HepG2 (cell line): ENCODE data around the gene TXN2. TPM values are rescaled to one million over a fixed set of nuclear protein-coding genes. Genes with fewer than 3 reads are reported as not detected.
A peak's percentile ranks its signal among the peaks of the same experiment; 100 is the strongest.

Experiments used
- ATAC-seq: fragments of 200-7000 bp; cut with Tn5 transposase; 3 replicates; pipeline ENCODE4 v1.9.1; 2020; ENCODE audit warnings: mild to moderate bottlenecking, moderate library complexity
- BruUV-seq: library from RNA; stranded (reverse); fragments of 400-500 nt; replicated peaks from 2 replicates; lab custom pipeline; 2021; lab: Mats Ljungman, UMichigan
- CTCF ChIA-PET: fragments of 300-600 bp; formaldehyde crosslinking; extraction: SDS; loops from one replicate; lab custom pipeline; 2021; ENCODE audit warnings: low total read pairs, inconsistent platforms, low intra/inter-chr PET ratio; lab: Yijun Ruan, JAX
- POLR2A ChIA-PET: fragments of 350-600 bp; sonication (Branson Sonifier 250); formaldehyde crosslinking; loops from one replicate; lab custom pipeline; 2020; ENCODE audit warnings: antibody characterized with exemption, inconsistent platforms; lab: Yijun Ruan, JAX
- DNase-seq: peaks from one replicate; pipeline ENCODE4 v3.0.0-alpha.2; 2015; ENCODE audit warnings: low spot score
- FAIRE-seq: peaks from 3 replicates; lab custom pipeline; 2011; peaks lifted over from hg19 to GRCh38; lab: Jason Lieb, UNC
- H2AFZ ChIP-seq: one replicate; pipeline ENCODE4 v1.6.1; 2011; ENCODE audit warnings: low read length, inconsistent platforms
- H3K27ac ChIP-seq: fragments of 300-600 bp; 3 replicates; pipeline ENCODE4 v1.8.0; 2011; ENCODE audit warnings: mixed run types, mild to moderate bottlenecking, mixed read lengths, low read length, inconsistent platforms; ENCODE audit not compliant: insufficient read depth; ENCODE audit errors: extremely low read length
- H3K27me3 ChIP-seq, 2 experiments: fragments of 200-600 bp in 1 of 2; 2 replicates in 1 of 2; 3 replicates in 1 of 2; pipeline versions ENCODE4 v1.6.0 to v1.8.0; 2011; ENCODE audit warnings: low read length in 2 of 2, mild to moderate bottlenecking in 2 of 2, moderate library complexity in 2 of 2, inconsistent platforms in 1 of 2; ENCODE audit not compliant: insufficient read depth in 2 of 2, control insufficient read depth in 1 of 2
- H3K36me3 ChIP-seq, 2 experiments: fragments of 200-600 bp in 1 of 2; replicated peaks in 1 of 2; 2 replicates in 1 of 2; 3 replicates in 1 of 2; pipeline versions ENCODE4 v1.5.1 to v1.8.0; 2011; ENCODE audit warnings: low read length in 2 of 2, inconsistent platforms in 1 of 2; ENCODE audit not compliant: insufficient read depth in 2 of 2, control insufficient read depth in 1 of 2
- H3K4me1 ChIP-seq: 2 replicates; pipeline ENCODE4 v1.5.1; 2012; ENCODE audit warnings: low read length, inconsistent platforms; ENCODE audit not compliant: insufficient read depth
- H3K4me2 ChIP-seq: 2 replicates; pipeline ENCODE4 v1.6.0; 2011; ENCODE audit warnings: low read depth, low read length, inconsistent platforms
- H3K4me3 ChIP-seq, 3 experiments: fragments of 200-600 bp in 1 of 3; sonication (generic), shearing (Covaris generic) in 1 of 3; replicated peaks in 1 of 3; 2 replicates each; pipeline ENCODE4 v1.5.1; 2011 to 2016; ENCODE audit warnings: low read length in 3 of 3, inconsistent platforms in 2 of 3, low read depth in 2 of 3, mild to moderate bottlenecking in 2 of 3, control low read depth in 1 of 3, mixed read lengths in 1 of 3; ENCODE audit not compliant: insufficient read depth in 1 of 3
- H3K79me2 ChIP-seq: one replicate; pipeline ENCODE4 v1.6.1; 2011; ENCODE audit warnings: low read length, inconsistent platforms; ENCODE audit not compliant: insufficient read depth
- H3K9ac ChIP-seq: 2 replicates; pipeline ENCODE4 v1.6.0; 2011; ENCODE audit warnings: mild to moderate bottlenecking, low read depth, low read length, inconsistent platforms; ENCODE audit not compliant: insufficient read depth
- H3K9me3 ChIP-seq: 2 replicates; pipeline ENCODE4 v1.5.1; 2012; ENCODE audit warnings: mild to moderate bottlenecking, low read length
- H4K20me1 ChIP-seq: 2 replicates; pipeline ENCODE4 v1.6.0; 2011; ENCODE audit warnings: inconsistent platforms, mild to moderate bottlenecking, low read length, moderate library complexity; ENCODE audit not compliant: insufficient read depth
- AGO2 ChIP-seq: fragments of 200-400 bp; formaldehyde crosslinking; optimal IDR thresholded peaks from 2 replicates; pipeline ENCODE3; 2017; ENCODE audit warnings: mild to moderate bottlenecking, low read depth, low read length, moderate library complexity
- ATM ChIP-seq: fragments of 450-650 bp; IDR thresholded peaks from 2 replicates; pipeline ENCODE4 v1.7.1; 2017; ENCODE audit warnings: mild to moderate bottlenecking, borderline replicate concordance
- BCLAF1 ChIP-seq: fragments of 450-650 bp; IDR thresholded peaks from 2 replicates; pipeline ENCODE4 v1.6.1; 2017; ENCODE audit warnings: mild to moderate bottlenecking
- DNMT1 ChIP-seq: sonication (generic); formaldehyde crosslinking; IDR thresholded peaks from 2 replicates; pipeline ENCODE4 v1.5.1; 2020; ENCODE audit warnings: mild to moderate bottlenecking, missing genetic modification reagents
- E2F5 ChIP-seq: sonication (generic); formaldehyde crosslinking; conservative IDR thresholded peaks from 2 replicates; pipeline ENCODE4 v1.4.0; 2020; ENCODE audit warnings: missing genetic modification reagents
- MEF2D ChIP-seq: sonication (generic); formaldehyde crosslinking; IDR thresholded peaks from 2 replicates; pipeline ENCODE4 v1.5.1; 2020; ENCODE audit warnings: mild to moderate bottlenecking, missing genetic modification reagents
- MTA1 ChIP-seq: sonication (generic); formaldehyde crosslinking; IDR thresholded peaks from 2 replicates; pipeline ENCODE4 v1.4.0; 2020; ENCODE audit warnings: missing genetic modification reagents, mild to moderate bottlenecking, borderline replicate concordance
- PAF1 ChIP-seq: IDR thresholded peaks from 2 replicates; pipeline ENCODE4 v1.6.1; 2016; ENCODE audit warnings: missing genetic modification reagents, missing compliant biosample characterization
- PAWR ChIP-seq: sonication (generic); formaldehyde crosslinking; IDR thresholded peaks from 2 replicates; pipeline ENCODE4 v1.4.0; 2020; ENCODE audit warnings: missing genetic modification reagents, mild to moderate bottlenecking, borderline replicate concordance
- PHF21A ChIP-seq: sonication (generic); formaldehyde crosslinking; IDR thresholded peaks from 2 replicates; pipeline ENCODE4 v1.5.0; 2020; ENCODE audit warnings: mild to moderate bottlenecking, missing genetic modification reagents
- RAD51 ChIP-seq: fragments of 450-650 bp; IDR thresholded peaks from 2 replicates; pipeline ENCODE4 v1.6.1; 2016; ENCODE audit warnings: borderline replicate concordance
- SMARCE1 ChIP-seq: fragments of 450-650 bp; IDR thresholded peaks from 2 replicates; pipeline ENCODE4 v1.6.1; 2017; ENCODE audit warnings: borderline replicate concordance
- TAF1 ChIP-seq: sonication (generic); formaldehyde crosslinking; IDR thresholded peaks from 2 replicates; pipeline ENCODE4 v1.4.0; 2020; ENCODE audit warnings: missing genetic modification reagents
- ZNF343 ChIP-seq: sonication (generic); formaldehyde crosslinking; IDR thresholded peaks from 2 replicates; pipeline ENCODE4 v1.4.0; 2020; ENCODE audit warnings: mild to moderate bottlenecking, missing genetic modification reagents
- ZNF414 ChIP-seq: sonication (generic); formaldehyde crosslinking; IDR thresholded peaks from 2 replicates; pipeline ENCODE4 v1.5.0; 2020; ENCODE audit warnings: missing genetic modification reagents
- ZNF441 ChIP-seq: sonication (generic); formaldehyde crosslinking; IDR thresholded peaks from 2 replicates; pipeline ENCODE4 v1.7.0; 2021; ENCODE audit warnings: missing genetic modification reagents, borderline replicate concordance
- ZNF510 ChIP-seq: sonication (generic); formaldehyde crosslinking; IDR thresholded peaks from 2 replicates; pipeline ENCODE4 v1.4.0; 2020; ENCODE audit warnings: low read depth, mild to moderate bottlenecking, missing genetic modification reagents
- ZNF580 ChIP-seq: IDR thresholded peaks from 2 replicates; pipeline ENCODE4 v1.6.1; 2016; ENCODE audit warnings: low read depth, borderline replicate concordance
- WGBS: methylation state at CpG from one replicate; pipeline ENCODE4 v1.1.6; 2017; ENCODE audit warnings: low lambda C conversion rate; 5-methylcytosine and 5-hydroxymethylcytosine counted together
- in situ Hi-C: cut with HindIII; loops from 2 replicates; pipeline ENCODE4 v1.10.0; 2017; ENCODE audit warnings: low pct_unique_long_range_greater_than_20kb; ENCODE audit not compliant: extremely low pct_ligation_motif_present
- intact Hi-C: fragments of 100-400 bp; cut with micrococcal nuclease; formaldehyde crosslinking; loops from one replicate; pipeline ENCODE4 v1.10.0; 2022; ENCODE audit not compliant: unreplicated experiment
- polyA plus RNA-seq, 8 experiments: library from polyadenylated mRNA; depleted of rRNA in 3 of 8; stranded (reverse) in 7 of 8; unstranded in 1 of 8; fragments of >200 nt; fragmentation: Illumina TruSeq in 4 of 8; extraction: Trizol in 4 of 8; gene quantifications; 2 replicates each; pipeline versions ENCODE4 v1.2.1 to v1.2.3, GENCODE V29; 2011 to 2016; ENCODE audit warnings: low read depth in 4 of 8, missing spikeins in 1 of 8, mixed read lengths in 1 of 8; ENCODE audit not compliant: insufficient read depth in 1 of 8
- total RNA-seq, 5 experiments: library from RNA; depleted of rRNA; stranded (reverse); fragments of >200 nt; fragmentation: Illumina TruSeq; extraction: Trizol; gene quantifications; 2 replicates each; pipeline ENCODE4 v1.2.3, GENCODE V29; 2016; ENCODE audit warnings: low read depth in 1 of 5

TXN2 gene
- total and polyA plus RNA-seq, 2 of the 13 experiments (the other 11 are each of a cell fraction or from before 2014, with no cell fraction given) = 41.4 to 109 TPM

GRCh38 chr22:36419177-36419911 is 62.1 kb downstream of the TXN2 start:
- FAIRE-seq (peak; percentile 99), DNase-seq (peak; percentile 100), ATAC-seq (peak; percentile 88)
- Histone ChIP-seq H3K27me3 (no peaks in the 10 kb centered on the region), H3K9me3 (no peaks in the 10 kb centered on the region), H2AFZ (no peak overlapping the region), H4K20me1 (no peaks in the 10 kb centered on the region), H3K27ac (peak overlapping the region; percentile 88), H3K4me3 (peak overlapping the region in 2 of 3 experiments; percentile 49 to 53; a peak in 5 of 6 replicates), H3K4me1 (peaks cover 83% of the 10 kb centered on the region), H3K9ac (peak overlapping the region; percentile 75), H3K4me2 (peak overlapping the region; percentile 80), H3K36me3 (no peaks in the 10 kb centered on the region), H3K79me2 (no peaks in the 10 kb centered on the region)
- in situ Hi-C loops = no loop called here
- ChIA-PET CTCF (no interaction called here), POLR2A (interaction anchor here (0.6 to 6.4 kb wide), 29 partner anchors 8 to 131 kb away, joined by 3 to 151 read pairs (median 5); partner anchors contain the start of genes FOXRED2, MYH9 and TXN2)
- no TSS peak for BruUV-seq
- intact Hi-C loops = loop anchor here (1.0 kb wide), 2 partner anchors 8 to 14 kb away; no protein-coding TSS in a partner anchor
- under 1% methylated on average over 13 of the region's 13 CpGs for WGBS
- TF ChIP-seq BCLAF1 = no peak
- no peak for TF ChIP-seq SMARCE1
- no peak for TF ChIP-seq PAWR
- TF ChIP-seq ZNF510 = 0 out of 2 replicates have a peak, but pooled peaks have one; percentile 7
- TF ChIP-seq ZNF580 (CRISPR knock-in tag) = peak; percentile 90; the same call in 1 of the 2 replicates
- TF ChIP-seq ZNF343 (CRISPR knock-in tag) = no peak
- no peak for TF ChIP-seq AGO2
- TF ChIP-seq ZNF414 (CRISPR knock-in tag) = no peak
- peak; percentile 51 for TF ChIP-seq TAF1 (CRISPR knock-in tag)
- peak; percentile 68 for TF ChIP-seq MTA1 (CRISPR knock-in tag)
- no peak for TF ChIP-seq DNMT1 (CRISPR knock-in tag)
- no peak for TF ChIP-seq ATM
- TF ChIP-seq MEF2D = peak; percentile 99
- no peak for TF ChIP-seq E2F5 (CRISPR knock-in tag)
- peak; percentile 42 for TF ChIP-seq ZNF441 (CRISPR knock-in tag)
- peak; percentile 85 for TF ChIP-seq RAD51
- no peak for TF ChIP-seq PAF1 (CRISPR knock-in tag)
- peak; percentile 98 for TF ChIP-seq PHF21A (CRISPR knock-in tag)
